Keratinocyte (primary cell): ENCODE measurements around the gene NEUROD2. TPM values are rescaled to one million over a fixed set of nuclear protein-coding genes. Genes with fewer than 3 reads are reported as not detected.

Experiments
- DNase-seq: peaks from one replicate; pipeline ENCODE4 v3.0.0-alpha.2; 2011; ENCODE audit warnings: low read depth, missing footprints, low spot score
- FAIRE-seq: peaks from 2 replicates; lab custom pipeline; 2011; peaks lifted over from hg19 to GRCh38; lab: Jason Lieb, UNC
- H2AFZ ChIP-seq: 2 replicates; pipeline ENCODE4 v1.6.0; 2012; ENCODE audit warnings: low read length, control low read depth, inconsistent platforms; ENCODE audit not compliant: control insufficient read depth
- H3K27ac ChIP-seq: 2 replicates; pipeline ENCODE4 v1.5.1; 2011; ENCODE audit warnings: low read length; ENCODE audit not compliant: control insufficient read depth, insufficient read depth
- H3K27me3 ChIP-seq: 3 replicates; pipeline ENCODE4 v1.6.0; 2011; ENCODE audit warnings: low read length; ENCODE audit not compliant: control insufficient read depth, insufficient read depth; ENCODE audit errors: extremely low read depth
- H3K36me3 ChIP-seq, 2 experiments: 2 replicates in 1 of 2; 3 replicates in 1 of 2; pipeline ENCODE4 v1.5.1; 2011; ENCODE audit warnings: low read length in 2 of 2, mild to moderate bottlenecking in 1 of 2; ENCODE audit not compliant: control insufficient read depth in 2 of 2, insufficient read depth in 2 of 2; ENCODE audit errors: extremely low read depth in 1 of 2
- H3K4me1 ChIP-seq: 3 replicates; pipeline ENCODE4 v1.5.1; 2011; ENCODE audit warnings: low read length; ENCODE audit not compliant: control insufficient read depth, insufficient read depth; ENCODE audit errors: extremely low read depth
- H3K4me2 ChIP-seq: 3 replicates; pipeline ENCODE4 v1.6.0; 2011; ENCODE audit warnings: low read depth, low read length; ENCODE audit not compliant: control insufficient read depth, insufficient read depth; ENCODE audit errors: extremely low read depth
- H3K4me3 ChIP-seq, 3 experiments: fragments of 200-600 bp in 1 of 3; sonication (generic) in 1 of 3; 2 replicates in 2 of 3; 3 replicates in 1 of 3; pipeline ENCODE4 v1.5.1; 2011 to 2016; ENCODE audit warnings: low read length in 3 of 3, mild to moderate bottlenecking in 3 of 3, control low read depth in 2 of 3, inconsistent platforms in 1 of 3, low read depth in 1 of 3, mixed read lengths in 1 of 3, mixed run types in 1 of 3, moderate library complexity in 1 of 3; ENCODE audit not compliant: control insufficient read depth in 2 of 3, insufficient read depth in 2 of 3; ENCODE audit errors: extremely low read depth in 1 of 3
- H3K79me2 ChIP-seq: 2 replicates; pipeline ENCODE4 v1.6.0; 2012; ENCODE audit warnings: low read length; ENCODE audit not compliant: control insufficient read depth, insufficient read depth
- H3K9ac ChIP-seq: 3 replicates; pipeline ENCODE4 v1.6.0; 2011; ENCODE audit warnings: low read length; ENCODE audit not compliant: control insufficient read depth, insufficient read depth; ENCODE audit errors: extremely low read depth
- H3K9me1 ChIP-seq: 3 replicates; pipeline ENCODE4 v1.6.0; 2011; ENCODE audit warnings: low read length; ENCODE audit not compliant: control insufficient read depth, insufficient read depth; ENCODE audit errors: extremely low read depth
- H3K9me3 ChIP-seq: 2 replicates; pipeline ENCODE4 v1.5.1; 2012; ENCODE audit warnings: low read depth, low read length; ENCODE audit not compliant: control insufficient read depth
- H4K20me1 ChIP-seq: 3 replicates; pipeline ENCODE4 v1.6.0; 2011; ENCODE audit warnings: low read length; ENCODE audit not compliant: control insufficient read depth, insufficient read depth; ENCODE audit errors: extremely low read depth
- EZH2 ChIP-seq: IDR thresholded peaks from one replicate; pipeline ENCODE4 v1.6.1; 2012; ENCODE audit warnings: inconsistent platforms, mild to moderate bottlenecking, low read length, moderate library complexity
- dilution Hi-C: fragments of 300-500 bp; cut with MboI; formaldehyde crosslinking; loops from one replicate; pipeline ENCODE4 v1.7.0; 2020; ENCODE audit warnings: low sequenced_read_pairs; ENCODE audit not compliant: extremely low pct_ligation_motif_present
- polyA plus RNA-seq, 5 experiments: library from polyadenylated mRNA; depleted of rRNA in 3 of 5; stranded (reverse) in 3 of 5; stranded (forward) in 1 of 5; unstranded in 1 of 5; fragments of >200 nt; gene quantifications; 1 replicate in 1 of 5; 2 replicates in 3 of 5; 3 replicates in 1 of 5; pipeline versions ENCODE4 v1.2.1 to v1.2.3, GENCODE V29; 2011 to 2012; ENCODE audit warnings: missing spikeins in 2 of 5, low read depth in 1 of 5, low replicate concordance in 1 of 5
- TF ChIP-seq, protein P1 (sequence below), 3 experiments: IDR thresholded peaks in 1 of 3; conservative IDR thresholded peaks in 1 of 3; optimal IDR thresholded peaks in 1 of 3; 2 replicates in 2 of 3; 3 replicates in 1 of 3; pipeline versions ENCODE3 to v1.5.1; 2011; ENCODE audit warnings: low read length in 3 of 3, mild to moderate bottlenecking in 3 of 3, moderate library complexity in 2 of 3, control low read depth in 1 of 3, inconsistent platforms in 1 of 3; ENCODE audit not compliant: insufficient read depth in 2 of 3; ENCODE audit errors: extremely low read depth in 1 of 3

Gene NEUROD2
- polyA plus RNA-seq, 1 donor (not counting 4 experiments of a cell fraction or from before 2014, with no cell fraction given) = not detected

DNA sequence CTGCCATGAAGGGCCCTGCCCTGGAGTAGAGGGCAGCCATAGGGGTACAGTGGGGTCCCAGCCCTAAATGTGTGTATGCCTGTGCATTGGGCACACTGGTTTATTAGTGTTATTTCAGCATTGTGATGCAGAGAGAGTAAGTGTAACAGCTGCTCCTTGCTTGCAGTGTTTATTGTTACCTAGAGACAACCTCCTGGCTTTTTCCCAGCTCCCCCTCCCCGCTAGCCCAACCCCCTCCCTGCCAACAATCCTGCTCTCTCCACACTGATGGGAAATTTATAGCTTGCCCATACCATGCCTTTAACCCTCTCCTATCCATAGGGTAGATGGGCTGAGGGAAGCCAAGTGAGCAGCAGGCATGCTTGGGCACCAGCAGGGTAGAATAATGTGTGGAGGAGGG lies 51.3 kb downstream of the NEUROD2 start:
- TF ChIP-seq, protein P1, sequence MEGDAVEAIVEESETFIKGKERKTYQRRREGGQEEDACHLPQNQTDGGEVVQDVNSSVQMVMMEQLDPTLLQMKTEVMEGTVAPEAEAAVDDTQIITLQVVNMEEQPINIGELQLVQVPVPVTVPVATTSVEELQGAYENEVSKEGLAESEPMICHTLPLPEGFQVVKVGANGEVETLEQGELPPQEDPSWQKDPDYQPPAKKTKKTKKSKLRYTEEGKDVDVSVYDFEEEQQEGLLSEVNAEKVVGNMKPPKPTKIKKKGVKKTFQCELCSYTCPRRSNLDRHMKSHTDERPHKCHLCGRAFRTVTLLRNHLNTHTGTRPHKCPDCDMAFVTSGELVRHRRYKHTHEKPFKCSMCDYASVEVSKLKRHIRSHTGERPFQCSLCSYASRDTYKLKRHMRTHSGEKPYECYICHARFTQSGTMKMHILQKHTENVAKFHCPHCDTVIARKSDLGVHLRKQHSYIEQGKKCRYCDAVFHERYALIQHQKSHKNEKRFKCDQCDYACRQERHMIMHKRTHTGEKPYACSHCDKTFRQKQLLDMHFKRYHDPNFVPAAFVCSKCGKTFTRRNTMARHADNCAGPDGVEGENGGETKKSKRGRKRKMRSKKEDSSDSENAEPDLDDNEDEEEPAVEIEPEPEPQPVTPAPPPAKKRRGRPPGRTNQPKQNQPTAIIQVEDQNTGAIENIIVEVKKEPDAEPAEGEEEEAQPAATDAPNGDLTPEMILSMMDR (optimal IDR thresholded peaks at IDR 0.05 in 1 of 3, IDR thresholded peaks at IDR 0.05 in 1 of 3, conservative IDR thresholded peaks at IDR 0.05 in 1 of 3; ENCODE audit: extremely low read depth in 1 of 3, insufficient read depth in 2 of 3, low read length in 3 of 3) = no peak
- TF ChIP-seq EZH2 = no peak
- no peak for FAIRE-seq
- peaks cover 0 to 17% of the 10 kb centered on the region in 2 experiments for H3K36me3 ChIP-seq

DNA sequence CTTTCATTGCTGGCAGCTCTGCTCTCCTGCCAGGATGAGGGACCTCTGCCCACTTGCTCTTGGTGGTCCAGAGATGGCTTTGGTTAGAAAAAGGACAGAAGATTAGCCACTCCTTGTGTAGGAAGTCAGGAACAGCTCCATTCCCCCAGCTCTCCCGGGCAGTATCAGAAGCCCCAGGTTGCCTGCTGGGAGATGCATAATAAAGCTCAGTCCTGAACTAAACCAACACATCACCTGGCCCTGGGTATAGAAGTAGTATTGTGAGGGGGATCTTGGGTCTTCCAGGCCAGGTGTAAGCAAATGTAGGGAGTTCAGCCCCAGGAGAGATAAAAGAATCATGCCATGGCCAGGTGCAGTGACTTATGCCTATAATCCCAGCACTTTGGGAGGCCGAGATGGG lies 52.4 kb downstream of the NEUROD2 start:
- Histone ChIP-seq H3K9ac (no peak overlapping the region), H3K27me3 (no peaks in the 10 kb centered on the region), H3K4me1 (peaks cover 4% of the 10 kb centered on the region), H2AFZ (no peak overlapping the region), H3K4me3 (no peak overlapping the region), H3K79me2 (no peaks in the 10 kb centered on the region), H3K36me3 (peaks cover 0 to 17% of the 10 kb centered on the region in 2 experiments), H3K9me1 (no peaks in the 10 kb centered on the region), H3K4me2 (no peak overlapping the region), H3K27ac (no peak overlapping the region), H4K20me1 (no peaks in the 10 kb centered on the region), H3K9me3 (no peaks in the 10 kb centered on the region)
- FAIRE-seq (no peak), DNase-seq (no peak)
- no peak for TF ChIP-seq EZH2
- TF ChIP-seq, protein P1 (optimal IDR thresholded peaks at IDR 0.05 in 1 of 3, IDR thresholded peaks at IDR 0.05 in 1 of 3, conservative IDR thresholded peaks at IDR 0.05 in 1 of 3; ENCODE audit: extremely low read depth in 1 of 3, insufficient read depth in 2 of 3, low read length in 3 of 3) = no peak
- dilution Hi-C loops = no loop called here

More for the DNA sequence above, 51.3 kb downstream of the NEUROD2 start:
- Histone ChIP-seq H3K9me1 (no peaks in the 10 kb centered on the region), H3K27ac (no peak overlapping the region), H3K4me3 (no peak overlapping the region), H3K9ac (no peak overlapping the region), H3K4me2 (no peak overlapping the region), H3K79me2 (no peaks in the 10 kb centered on the region), H3K27me3 (no peaks in the 10 kb centered on the region), H4K20me1 (no peaks in the 10 kb centered on the region), H3K4me1 (peaks cover 4% of the 10 kb centered on the region), H3K9me3 (no peaks in the 10 kb centered on the region), H2AFZ (no peak overlapping the region)
- dilution Hi-C loops = no loop called here
- DNase-seq = no peak

Other genes with a start within 250 kb of the NEUROD2 start
- gene FBXL20, start 206.3 kb downstream of the NEUROD2 start, polyA plus RNA-seq = 3.5 to 5.8 TPM (median 4.9 TPM) in 3 replicates
- gene MED1, start 156.7 kb downstream of the NEUROD2 start, polyA plus RNA-seq = 26.7 to 31.1 TPM (median 27.1 TPM) in 3 replicates
- 25.7 to 26.6 TPM (median 26.2 TPM) in 3 replicates for gene CDK12, start 146.4 kb downstream of the NEUROD2 start, polyA plus RNA-seq
- 0.14 to 0.35 TPM (median 0.18 TPM) in 3 replicates for gene PPP1R1B, start 19.0 kb upstream of the NEUROD2 start, polyA plus RNA-seq
- gene STARD3, start 29.2 kb upstream of the NEUROD2 start, polyA plus RNA-seq = 29.0 to 39.6 TPM (median 33.9 TPM) in 3 replicates
- gene TCAP, start 57.4 kb upstream of the NEUROD2 start, polyA plus RNA-seq = 0.06 to 0.26 TPM (median 0.20 TPM) in 3 replicates
- gene PNMT, start 60.5 kb upstream of the NEUROD2 start, polyA plus RNA-seq = not detected in 3 replicates
- 4.8 to 10.8 TPM (median 5.6 TPM) in 3 replicates for gene PGAP3, start 80.1 kb upstream of the NEUROD2 start, polyA plus RNA-seq
- gene ERBB2, start 92.1 kb upstream of the NEUROD2 start, polyA plus RNA-seq = 21.4 to 35.8 TPM (median 26.9 TPM) in 3 replicates
- 38.4 to 59.0 TPM (median 51.8 TPM) in 3 replicates for gene MIEN1, start 122.6 kb upstream of the NEUROD2 start, polyA plus RNA-seq
- 4.0 to 5.3 TPM (median 4.2 TPM) in 3 replicates for gene GRB7, start 130.0 kb upstream of the NEUROD2 start, polyA plus RNA-seq